NB4 (cell line): ENCODE measurements around the gene ADAMTS2.

Experiments
- DNase-seq: peaks from one replicate; pipeline ENCODE4 v3.0.0; 2010; ENCODE audit warnings: low read depth
- H3K4me3 ChIP-seq: one replicate; pipeline ENCODE4 v1.5.1; 2011; ENCODE audit warnings: mild to moderate bottlenecking, low read depth, low read length, moderate library complexity
- MYC ChIP-seq: IDR thresholded peaks from 2 replicates; pipeline ENCODE4 v1.6.1; 2011; ENCODE audit warnings: low read depth, low read length
- POLR2A ChIP-seq: IDR thresholded peaks from 2 replicates; pipeline ENCODE4 v1.6.1; 2011; ENCODE audit warnings: mild to moderate bottlenecking; ENCODE audit not compliant: insufficient read length; ENCODE audit errors: extremely low read depth
- TF ChIP-seq, protein P1 (sequence below): IDR thresholded peaks from one replicate; pipeline ENCODE4 v1.5.1; 2012; ENCODE audit warnings: low read depth, low read length
- TF ChIP-seq, protein P2 (sequence below): IDR thresholded peaks from 2 replicates; pipeline ENCODE4 v1.6.1; 2011; ENCODE audit warnings: low read depth, low read length

The ADAMTS2 gene

DNA sequence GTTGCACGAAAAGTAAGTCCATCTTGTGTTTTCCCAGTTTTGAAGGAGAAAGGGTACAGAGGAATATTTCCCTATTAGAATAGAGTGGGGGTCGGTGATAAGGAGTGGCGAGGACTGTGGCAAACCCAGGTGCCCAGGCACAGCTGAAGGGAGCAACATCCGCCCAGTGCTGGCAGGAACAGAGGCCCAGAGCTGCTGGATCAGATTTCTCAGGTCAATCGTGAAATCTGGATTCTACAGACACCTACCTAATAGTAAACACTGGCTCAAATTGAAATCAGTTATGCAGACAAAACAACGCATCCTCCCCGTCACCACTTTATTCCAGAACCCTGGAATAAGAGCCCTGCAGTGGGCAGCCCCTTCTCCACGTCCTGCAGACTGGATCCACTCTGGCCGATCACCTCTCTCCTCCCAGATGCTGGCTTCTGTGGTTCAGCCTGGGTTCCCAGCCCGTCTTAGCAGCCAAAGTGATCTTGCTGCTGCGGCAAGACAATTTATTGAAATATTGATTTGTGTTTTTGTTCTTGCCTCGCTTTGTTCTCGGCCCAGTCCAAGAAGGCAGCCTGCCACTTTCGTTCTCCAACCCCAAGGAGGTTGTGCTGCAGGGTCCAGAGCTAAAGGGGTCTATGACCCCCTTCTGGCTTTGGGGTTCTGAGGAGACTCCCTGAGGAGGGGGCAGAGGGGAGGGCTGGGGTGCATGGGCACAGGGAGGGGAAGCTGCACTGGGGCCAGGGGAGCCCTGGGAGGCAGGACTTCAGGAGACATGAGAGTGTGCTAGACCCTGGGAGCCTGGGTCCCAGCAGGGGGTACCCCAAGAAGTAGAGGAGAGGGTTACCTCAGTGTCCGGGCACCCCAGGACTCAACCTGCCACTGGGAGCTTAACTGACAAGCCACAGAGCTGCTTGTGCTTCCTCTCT lies 181.8 kb downstream of the ADAMTS2 start:
- DNase-seq = no peak
- TF ChIP-seq POLR2A = no peak
- no peak for TF ChIP-seq MYC
- TF ChIP-seq, protein P1, sequence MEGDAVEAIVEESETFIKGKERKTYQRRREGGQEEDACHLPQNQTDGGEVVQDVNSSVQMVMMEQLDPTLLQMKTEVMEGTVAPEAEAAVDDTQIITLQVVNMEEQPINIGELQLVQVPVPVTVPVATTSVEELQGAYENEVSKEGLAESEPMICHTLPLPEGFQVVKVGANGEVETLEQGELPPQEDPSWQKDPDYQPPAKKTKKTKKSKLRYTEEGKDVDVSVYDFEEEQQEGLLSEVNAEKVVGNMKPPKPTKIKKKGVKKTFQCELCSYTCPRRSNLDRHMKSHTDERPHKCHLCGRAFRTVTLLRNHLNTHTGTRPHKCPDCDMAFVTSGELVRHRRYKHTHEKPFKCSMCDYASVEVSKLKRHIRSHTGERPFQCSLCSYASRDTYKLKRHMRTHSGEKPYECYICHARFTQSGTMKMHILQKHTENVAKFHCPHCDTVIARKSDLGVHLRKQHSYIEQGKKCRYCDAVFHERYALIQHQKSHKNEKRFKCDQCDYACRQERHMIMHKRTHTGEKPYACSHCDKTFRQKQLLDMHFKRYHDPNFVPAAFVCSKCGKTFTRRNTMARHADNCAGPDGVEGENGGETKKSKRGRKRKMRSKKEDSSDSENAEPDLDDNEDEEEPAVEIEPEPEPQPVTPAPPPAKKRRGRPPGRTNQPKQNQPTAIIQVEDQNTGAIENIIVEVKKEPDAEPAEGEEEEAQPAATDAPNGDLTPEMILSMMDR = no peak
- TF ChIP-seq, protein P2, sequence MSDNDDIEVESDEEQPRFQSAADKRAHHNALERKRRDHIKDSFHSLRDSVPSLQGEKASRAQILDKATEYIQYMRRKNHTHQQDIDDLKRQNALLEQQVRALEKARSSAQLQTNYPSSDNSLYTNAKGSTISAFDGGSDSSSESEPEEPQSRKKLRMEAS = no peak
- H3K4me3 ChIP-seq = no peak overlapping the region

DNA sequence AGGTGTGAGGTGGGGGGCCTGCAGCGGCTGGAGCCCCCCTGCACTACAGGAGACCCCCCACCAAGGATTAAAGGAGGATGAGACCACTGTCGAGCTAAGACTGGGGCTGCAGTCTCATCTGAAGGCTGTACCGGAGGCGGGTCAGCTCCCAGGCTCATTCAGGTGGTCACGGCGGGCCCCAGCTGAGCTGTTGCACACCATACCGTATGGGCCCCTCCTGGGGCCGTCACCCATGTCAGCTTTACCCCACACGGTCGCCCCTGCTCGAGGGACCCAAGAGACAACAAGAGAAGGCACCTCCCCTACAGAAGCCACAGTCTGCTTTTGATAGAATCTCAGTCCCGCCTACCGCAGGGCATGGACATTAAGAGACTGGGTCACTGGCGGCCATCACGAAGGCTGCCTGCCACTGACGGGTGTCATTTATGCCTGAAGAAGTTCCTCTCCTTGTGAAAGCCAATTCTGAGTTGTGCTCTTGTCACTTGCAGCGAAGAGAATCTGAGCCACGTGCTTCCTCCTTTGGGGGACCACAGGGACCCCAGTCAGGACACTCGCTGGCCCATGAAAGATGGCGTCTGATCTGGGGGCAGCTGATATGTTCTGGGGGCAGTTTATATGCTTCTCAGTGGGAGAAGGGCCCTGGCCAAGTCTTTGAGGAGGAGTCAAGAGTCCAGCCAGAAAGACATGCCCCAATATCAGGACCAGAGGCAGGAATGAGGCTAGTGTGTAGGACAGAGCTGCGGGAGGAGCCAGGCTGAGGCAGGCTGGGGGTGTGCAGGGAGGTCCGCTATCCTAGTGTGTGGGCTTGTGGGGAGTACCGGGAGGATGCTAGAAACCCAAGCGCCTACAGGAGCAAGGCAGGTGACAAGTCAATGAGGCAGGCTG lies 182.7 kb downstream of the ADAMTS2 start:
- no peak for TF ChIP-seq MYC
- TF ChIP-seq, protein P2 = no peak
- no peak for TF ChIP-seq POLR2A
- TF ChIP-seq, protein P1 = no peak
- DNase-seq = no peak
- no peak overlapping the region for H3K4me3 ChIP-seq

DNA sequence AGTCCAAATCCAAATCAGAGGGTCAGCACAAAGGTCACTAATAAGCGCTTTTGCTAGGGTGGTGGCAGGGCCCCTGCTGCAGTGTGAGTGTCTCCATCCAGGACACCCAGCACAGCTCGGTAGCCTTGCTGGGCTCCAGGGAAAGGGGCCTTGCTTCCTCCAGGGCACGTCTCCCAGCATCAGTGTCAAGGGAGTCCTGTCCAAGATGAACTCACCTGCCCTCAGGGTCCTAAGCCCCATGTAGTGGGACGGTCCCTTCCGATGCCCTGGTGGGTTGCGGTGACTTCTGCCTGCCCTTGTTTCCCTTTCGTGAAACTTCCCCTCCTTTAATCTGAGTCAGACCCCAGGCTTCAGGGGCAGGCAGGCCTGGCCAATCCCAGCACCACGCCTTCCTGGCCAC lies 183.4 kb downstream of the ADAMTS2 start:
- no peak overlapping the region for H3K4me3 ChIP-seq
- TF ChIP-seq POLR2A (no peak), MYC (no peak)
- TF ChIP-seq, protein P1 = no peak
- TF ChIP-seq, protein P2 = no peak
- no peak for DNase-seq

DNA sequence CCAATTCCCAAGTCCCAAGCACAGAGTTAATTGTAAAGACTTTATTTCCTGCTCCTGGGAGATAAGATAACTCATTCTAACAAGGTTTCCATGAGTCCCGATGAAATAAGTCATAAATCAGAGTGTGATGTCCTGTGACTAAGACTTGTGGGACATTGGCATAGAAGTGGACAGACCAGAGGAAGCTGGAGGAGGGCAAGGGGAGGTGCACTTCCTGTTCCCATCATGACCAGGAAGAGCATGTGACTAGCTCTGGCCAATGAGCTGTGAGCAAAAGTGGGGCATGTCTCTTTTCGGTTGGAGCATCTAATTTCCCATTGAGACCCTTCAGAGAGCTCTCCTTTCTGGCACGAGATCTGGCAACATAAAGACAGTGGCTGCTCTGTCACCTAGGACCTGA lies 184.7 kb downstream of the ADAMTS2 start:
- DNase-seq = no peak
- H3K4me3 ChIP-seq = no peak overlapping the region
- TF ChIP-seq, protein P2 = no peak
- TF ChIP-seq, protein P1 = no peak
- TF ChIP-seq MYC (no peak), POLR2A (no peak)

DNA sequence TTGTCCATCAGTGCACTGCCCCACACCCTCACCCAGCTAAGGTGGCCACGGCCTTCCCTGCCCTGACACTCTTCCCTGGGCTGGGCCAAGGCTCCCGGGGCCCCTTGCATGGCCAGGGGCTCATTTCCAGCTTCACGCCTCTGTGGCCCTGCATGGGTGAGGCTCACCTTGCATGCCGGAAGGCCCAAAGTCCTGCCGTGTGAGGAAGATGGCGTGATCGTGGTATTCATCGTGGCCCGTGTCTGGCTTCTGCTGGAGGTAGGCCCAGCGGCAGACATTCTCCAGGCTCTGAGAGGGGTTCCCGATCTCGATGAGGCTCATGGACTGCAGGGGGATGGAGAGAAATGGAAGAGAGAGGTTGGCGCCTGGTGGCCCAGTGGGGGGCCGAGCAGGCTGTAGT lies 186.7 kb downstream of the ADAMTS2 start:
- TF ChIP-seq POLR2A (no peak), MYC (no peak)
- TF ChIP-seq, protein P2 = no peak
- TF ChIP-seq, protein P1 = no peak
- no peak overlapping the region for H3K4me3 ChIP-seq
- DNase-seq = no peak
